T follicular helper cell (primary cell): ENCODE measurements around the gene ENTPD2.
"Not testable (repeated sequence)": the region's sequence is repeated elsewhere in the genome, so short reads cannot be mapped to it uniquely, and the experiment has no call there.

ENCODE experiments used
- DNase-seq: peaks from one replicate; pipeline ENCODE4 v3.0.0-alpha.2; 2020; ENCODE audit warnings: low read depth

ENTPD2 gene

GRCh38 chr9:137064027-137064879 lies 10.4 kb upstream of the ENTPD2 start:
- no peak for DNase-seq

DNA sequence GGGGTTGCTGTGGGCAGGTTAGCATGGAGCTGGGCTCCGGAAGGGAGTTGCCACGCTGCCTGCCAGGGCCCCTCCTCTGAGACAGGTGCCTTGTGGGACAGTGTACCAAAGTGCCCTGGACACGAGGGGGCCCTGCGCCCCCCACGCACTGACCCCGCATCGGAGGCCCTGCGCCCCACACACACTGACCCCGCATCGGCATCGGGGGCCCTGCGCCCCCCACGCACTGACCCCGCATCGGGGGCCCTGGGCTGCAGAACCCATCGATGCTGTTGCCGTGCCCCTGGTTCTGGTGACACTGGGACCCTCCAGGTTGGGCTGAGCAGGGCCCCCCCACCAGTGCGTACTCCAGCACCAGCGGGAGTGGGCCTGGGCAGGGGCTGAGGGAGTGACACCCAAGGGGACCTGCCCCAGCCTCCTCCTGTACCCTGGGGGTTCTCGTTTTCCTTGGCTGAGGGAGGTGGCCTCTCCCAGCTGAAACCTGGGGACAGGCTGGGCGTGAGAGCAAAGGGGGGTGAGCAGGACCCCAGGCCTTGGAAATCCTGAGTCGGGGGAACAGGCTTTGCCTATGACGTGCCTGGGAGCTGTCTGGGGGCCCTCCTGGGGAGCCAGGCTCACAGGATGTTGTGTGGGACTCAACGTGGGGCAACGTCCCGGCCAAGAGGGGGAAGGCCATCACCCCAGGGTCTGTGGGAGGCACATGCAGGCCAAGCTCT lies 9.6 kb upstream of the ENTPD2 start:
- DNase-seq = no peak

GRCh38 chr9:137062798-137063197 lies 8.9 kb upstream of the ENTPD2 start:
- DNase-seq = not testable (repeated sequence)

- DNase-seq = no peak
Observed at GRCh38 chr9:137062384-137062783, 8.5 kb upstream of the ENTPD2 start.

DNA sequence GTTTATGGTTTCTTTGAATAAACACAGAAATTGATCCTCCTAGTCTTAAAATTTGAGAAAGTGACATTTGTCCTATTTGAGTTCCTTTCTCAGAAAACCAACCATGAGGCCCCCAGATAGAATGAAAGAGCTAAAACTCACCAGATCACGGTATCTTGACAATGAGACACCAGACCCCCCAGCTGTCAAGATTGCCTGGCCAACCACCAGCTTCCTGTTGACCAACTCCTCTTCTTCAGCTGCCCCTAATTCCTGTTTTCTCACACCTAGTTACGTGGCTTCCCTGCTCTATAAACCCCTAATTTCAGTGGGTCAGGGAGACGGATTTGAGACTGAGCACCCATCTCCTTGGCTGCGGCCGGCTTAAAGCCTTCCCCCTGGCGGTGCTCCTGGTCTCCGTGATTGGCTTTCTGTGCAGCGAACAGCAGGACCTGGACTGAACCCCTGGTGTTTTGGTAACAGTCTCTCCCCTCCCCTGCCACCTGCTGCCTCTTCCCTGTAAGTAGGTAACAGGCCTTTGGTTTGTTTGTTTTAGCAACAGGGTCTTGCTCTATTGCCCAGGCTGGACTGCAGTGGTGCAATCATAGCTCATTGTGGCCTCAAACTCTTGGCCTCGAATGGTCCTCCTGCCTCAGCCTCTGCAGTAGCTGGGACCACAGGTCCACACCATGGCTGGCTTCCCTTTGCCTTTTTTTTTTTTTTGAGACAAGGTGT lies 4.8 kb upstream of the ENTPD2 start:
- DNase-seq = no peak

DNA sequence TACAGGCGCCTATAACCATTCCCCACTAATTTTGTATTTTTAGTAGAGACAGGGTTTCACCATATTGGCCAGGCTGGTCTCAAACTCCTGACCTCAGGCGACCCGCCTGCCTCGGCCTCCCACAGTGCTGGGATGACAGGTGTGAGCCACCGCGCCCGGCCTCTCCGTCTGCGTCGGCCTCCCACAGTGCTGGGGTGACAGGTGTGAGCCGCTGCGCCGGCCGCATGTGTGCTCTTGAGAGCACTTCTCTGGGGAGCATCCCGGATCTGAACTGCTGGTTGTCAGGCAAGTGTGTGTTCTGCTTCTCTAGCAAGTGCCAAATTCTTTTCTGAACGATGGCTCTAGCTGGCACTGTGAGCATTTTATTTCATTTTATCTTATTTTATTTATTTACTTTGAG lies 3.7 kb upstream of the ENTPD2 start:
- no peak for DNase-seq

DNA sequence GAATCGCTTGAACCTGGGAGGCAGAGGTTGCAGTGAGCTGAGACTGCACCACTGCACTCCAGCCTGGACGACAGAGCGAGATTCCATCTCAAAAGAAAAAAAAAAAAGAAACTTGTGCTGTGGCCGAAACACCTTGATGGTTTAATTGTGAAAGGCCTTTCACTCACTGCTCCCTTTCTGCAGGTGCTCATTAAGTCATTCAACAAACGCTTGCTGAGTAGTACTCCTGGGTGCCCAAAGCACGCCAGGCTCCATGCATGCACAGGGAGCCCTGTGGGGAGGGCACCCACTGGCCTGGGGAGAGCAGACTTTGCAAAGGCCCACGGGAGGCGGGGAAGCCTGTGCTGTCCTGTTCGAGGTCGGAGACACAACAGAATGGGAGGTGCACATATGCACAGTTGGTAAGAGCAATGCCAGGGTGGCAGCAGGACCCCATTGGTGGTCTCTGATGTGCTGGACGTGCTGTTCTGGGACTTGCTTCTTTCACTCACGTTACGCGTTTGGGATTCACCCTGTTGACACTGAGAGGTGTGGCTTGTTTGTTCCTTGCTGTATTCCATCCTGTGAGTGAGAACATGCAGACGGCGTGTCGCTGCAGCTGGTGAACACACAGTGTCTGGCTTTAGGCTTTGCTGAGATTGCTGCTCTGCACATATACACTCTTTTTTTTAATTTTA lies 3.0 kb upstream of the ENTPD2 start:
- no peak for DNase-seq

GRCh38 chr9:137055385-137056364 lies 1.8 kb upstream of the ENTPD2 start:
- DNase-seq = no peak

DNA sequence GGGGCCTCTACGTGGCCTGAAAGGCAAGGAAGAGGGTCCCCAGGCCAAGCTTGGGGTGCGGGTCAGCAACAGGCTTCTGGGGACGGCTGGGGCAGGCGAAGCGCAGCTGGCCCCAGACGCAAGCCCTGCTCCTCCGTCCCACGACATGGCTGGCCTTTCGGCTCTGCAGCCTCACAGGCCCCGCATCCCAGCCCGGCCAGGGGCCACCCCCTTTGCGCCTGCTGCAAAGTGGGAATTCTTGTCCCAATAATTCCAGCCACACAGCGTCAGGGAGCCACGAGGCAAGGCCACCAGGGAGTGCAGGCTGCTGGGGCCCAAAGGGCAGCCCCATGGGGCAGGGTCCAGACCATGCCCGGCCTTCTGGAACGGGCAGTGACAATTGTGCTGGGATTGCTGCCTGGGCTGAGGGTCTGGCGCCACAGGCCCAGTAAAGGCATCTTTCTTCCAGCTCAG lies 1.1 kb upstream of the ENTPD2 start:
- DNase-seq = no peak

- DNase-seq = no peak
Observed at GRCh38 chr9:137052998-137053943, 590 bp downstream of the ENTPD2 start.

DNA sequence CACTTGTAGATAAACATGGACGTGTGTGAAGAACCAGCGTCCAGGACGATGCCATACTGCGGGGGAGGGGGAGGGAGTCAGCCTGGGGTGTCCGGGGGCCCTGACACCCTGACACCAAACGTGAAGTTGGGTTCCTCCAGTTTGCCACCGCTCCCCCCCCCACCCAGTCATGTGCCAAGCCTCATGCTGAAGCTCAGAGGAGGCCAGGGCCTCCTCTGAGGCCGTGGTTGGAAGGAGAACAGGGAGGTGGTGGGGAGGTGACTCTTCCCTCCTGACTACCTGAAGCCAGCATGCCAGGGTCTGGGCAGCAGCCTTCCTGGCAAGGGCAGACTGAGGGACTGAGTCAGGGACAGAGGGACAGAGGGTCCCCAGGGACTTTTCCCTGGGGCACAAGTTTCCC lies 1.6 kb downstream of the ENTPD2 start:
- no peak for DNase-seq

DNA sequence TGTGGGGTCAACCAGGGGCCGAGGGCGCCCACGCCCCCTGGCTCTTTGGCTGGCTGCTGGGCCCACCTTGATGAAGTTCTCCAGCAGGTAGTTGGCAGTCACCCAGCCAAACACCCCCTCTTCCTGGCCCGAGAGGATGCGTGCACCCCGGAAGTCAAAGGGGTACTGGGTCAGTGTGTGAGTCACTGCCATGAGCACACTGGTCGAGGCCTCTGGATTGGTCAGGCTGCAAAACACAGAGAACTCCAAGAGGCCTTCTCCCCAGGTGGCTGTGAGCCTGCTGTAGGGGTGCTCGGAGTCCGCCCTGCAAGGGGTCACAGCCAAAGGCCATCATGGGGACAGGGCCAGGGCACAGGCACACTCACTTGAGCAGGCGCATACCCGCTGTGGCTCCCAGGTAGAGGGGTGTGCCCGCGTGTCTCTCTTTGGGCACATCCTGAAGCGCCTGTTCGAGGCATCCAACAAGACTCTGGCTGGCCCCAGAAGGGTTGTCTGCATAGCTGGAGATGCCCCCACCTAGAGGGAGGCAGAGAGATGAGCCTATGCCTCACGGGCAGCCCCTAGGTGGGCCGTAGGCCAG lies 2.6 kb downstream of the ENTPD2 start:
- no peak for DNase-seq

- no peak for DNase-seq
Observed at GRCh38 chr9:137050570-137050969, 3.3 kb downstream of the ENTPD2 start.

- DNase-seq = no peak
Observed at GRCh38 chr9:137049544-137050449, 4.1 kb downstream of the ENTPD2 start.

- no peak for DNase-seq
Observed at GRCh38 chr9:137048655-137049543, 5.0 kb downstream of the ENTPD2 start.

- DNase-seq = peak; percentile 70
Observed at GRCh38 chr9:137046088-137046787, 7.6 kb downstream of the ENTPD2 start, which contains the start of gene NPDC1. TSS of gene NPDC1 (minus strand) at chr9:137046177. CDS start at chr9:137045989, 188 bp downstream.
